BLaER1 (cell line): ENCODE results near the gene URB2.

Experiments
- H3K27ac ChIP-seq: shearing (Covaris generic); formaldehyde crosslinking; 2 replicates; pipeline ENCODE4 v1.8.1; 2022
- H3K27me3 ChIP-seq: shearing (Covaris generic); formaldehyde crosslinking; 2 replicates; pipeline ENCODE4 v1.8.1; 2022
- H3K36me3 ChIP-seq: shearing (Covaris generic); formaldehyde crosslinking; 2 replicates; pipeline ENCODE4 v1.8.1; 2022
- H3K4me1 ChIP-seq: shearing (Covaris generic); formaldehyde crosslinking; 2 replicates; pipeline ENCODE4 v1.8.1; 2022
- H3K4me2 ChIP-seq: shearing (Covaris generic); formaldehyde crosslinking; 2 replicates; pipeline ENCODE4 v1.8.1; 2022
- H3K4me3 ChIP-seq: shearing (Covaris generic); formaldehyde crosslinking; 2 replicates; pipeline ENCODE4 v1.8.1; 2022
- H3K9ac ChIP-seq: shearing (Covaris generic); formaldehyde crosslinking; 2 replicates; pipeline ENCODE4 v1.8.1; 2022
- H3K9me3 ChIP-seq: shearing (Covaris generic); formaldehyde crosslinking; 2 replicates; pipeline ENCODE4 v1.8.1; 2022
- H4K20me1 ChIP-seq: shearing (Covaris generic); formaldehyde crosslinking; 2 replicates; pipeline ENCODE4 v1.8.1; 2022
- Cebpa-rat ChIP-seq: shearing (Covaris generic); IDR thresholded peaks from 2 replicates; pipeline ENCODE4 v1.8.1; 2022

URB2 gene

DNA sequence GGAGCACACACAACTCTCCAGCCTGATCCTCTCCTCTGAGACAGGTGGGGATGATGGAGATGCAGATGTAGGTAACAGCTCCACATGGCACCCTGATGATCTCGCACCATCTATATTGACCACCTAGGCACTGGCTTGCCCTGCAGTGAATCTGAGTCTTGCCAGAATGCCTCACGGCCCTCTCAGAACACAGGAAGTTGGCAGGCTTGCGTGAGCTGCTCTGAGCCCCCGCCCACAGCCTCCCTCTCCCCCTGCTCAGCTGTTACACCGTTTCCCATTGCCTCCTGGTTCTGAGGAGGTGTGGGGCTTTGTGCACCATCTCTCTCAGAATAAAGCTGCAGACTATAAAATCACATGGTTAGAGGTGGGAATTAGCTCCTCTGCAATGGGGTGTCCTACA is 48.0 kb downstream of the URB2 start:
- no peaks in the 10 kb centered on the region for H4K20me1 ChIP-seq
- H3K9me3 ChIP-seq, result no peaks in the 10 kb centered on the region
- no peak for TF ChIP-seq Cebpa-rat
- peak overlapping the region; percentile 47 for H3K4me2 ChIP-seq
- H3K4me1 ChIP-seq, result peaks cover 10% of the 10 kb centered on the region
- no peak overlapping the region for H3K9ac ChIP-seq
- no peak overlapping the region for H3K4me3 ChIP-seq
- no peak overlapping the region for H3K27ac ChIP-seq
- no peaks in the 10 kb centered on the region for H3K27me3 ChIP-seq
- no peaks in the 10 kb centered on the region for H3K36me3 ChIP-seq

DNA sequence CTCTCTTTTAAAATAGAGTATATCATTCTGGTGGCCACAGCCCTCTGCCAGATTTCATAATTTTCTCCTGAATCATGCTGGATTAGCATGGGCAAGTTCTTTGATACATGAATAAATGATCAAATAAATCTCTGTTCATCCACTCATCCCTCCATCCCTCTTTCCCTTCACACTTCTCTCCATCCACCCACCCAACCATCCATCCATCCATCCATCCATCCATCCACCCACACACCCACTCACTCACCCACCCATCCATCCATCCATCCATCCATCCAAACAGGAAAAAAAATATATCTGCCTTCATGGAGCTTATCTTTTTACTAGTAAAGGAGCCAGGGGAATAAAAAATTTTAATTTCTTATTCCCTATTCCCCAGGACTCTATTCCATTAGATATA is 49.3 kb downstream of the URB2 start:
- peaks cover 8% of the 10 kb centered on the region; the same call in 1 of the 2 replicates for H3K9me3 ChIP-seq
- no peak overlapping the region for H3K4me3 ChIP-seq
- H3K36me3 ChIP-seq, result no peaks in the 10 kb centered on the region
- peaks cover 10% of the 10 kb centered on the region for H3K4me1 ChIP-seq
- H4K20me1 ChIP-seq, result no peaks in the 10 kb centered on the region
- H3K27ac ChIP-seq, result no peak overlapping the region
- H3K9ac ChIP-seq, result no peak overlapping the region
- no peaks in the 10 kb centered on the region for H3K27me3 ChIP-seq
- H3K4me2 ChIP-seq, result no peak overlapping the region
- TF ChIP-seq Cebpa-rat, result no peak

DNA sequence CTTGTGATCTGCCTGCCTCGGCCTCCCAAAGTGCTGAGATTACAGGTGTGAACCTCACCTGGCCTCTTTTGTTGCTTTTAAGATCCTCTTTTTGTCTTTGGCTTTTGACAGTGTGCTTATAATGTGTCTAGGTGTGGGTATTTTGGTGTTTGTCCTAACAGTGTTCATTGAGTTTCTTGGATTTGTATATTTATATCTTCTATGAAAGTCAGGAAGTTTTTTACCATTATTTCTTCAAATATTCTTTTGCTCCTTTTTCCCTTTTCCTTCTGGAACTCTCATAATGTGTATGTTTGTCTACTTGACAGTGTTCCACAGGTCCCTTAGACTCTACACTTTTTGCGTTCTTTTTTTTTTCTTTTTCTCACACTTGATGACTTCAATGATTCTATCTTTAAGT is 59.1 kb downstream of the URB2 start:
- no peak for TF ChIP-seq Cebpa-rat
- H3K9me3 ChIP-seq, result peaks cover 37% of the 10 kb centered on the region
- H3K36me3 ChIP-seq, result no peaks in the 10 kb centered on the region

DNA sequence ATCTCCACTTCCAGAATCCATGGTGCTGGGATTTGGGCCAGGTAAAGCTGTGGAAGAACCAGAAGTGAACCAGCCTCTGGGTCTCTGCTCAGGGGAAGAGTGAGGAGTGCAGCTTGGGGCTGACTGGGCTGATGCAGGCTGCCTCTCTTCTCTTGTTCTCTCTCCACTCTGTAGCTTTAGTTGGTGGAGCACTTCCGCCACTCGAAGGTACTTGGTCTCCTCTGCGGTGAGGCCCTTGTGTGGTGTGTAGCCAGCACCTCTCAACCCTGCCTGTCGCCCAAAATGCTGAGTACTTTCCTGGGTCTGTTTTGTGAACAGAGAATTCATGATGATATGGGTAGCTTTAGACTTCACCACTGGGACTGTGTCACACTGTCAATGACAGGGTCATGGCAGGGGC is 63.2 kb downstream of the URB2 start:
- Histone ChIP-seq H3K27me3 (no peaks in the 10 kb centered on the region), H3K4me3 (no peak overlapping the region), H3K9me3 (peaks cover 26% of the 10 kb centered on the region), H4K20me1 (no peaks in the 10 kb centered on the region), H3K4me2 (peak overlapping the region; percentile 97), H3K4me1 (peaks cover 75% of the 10 kb centered on the region), H3K36me3 (no peaks in the 10 kb centered on the region), H3K9ac (peak overlapping the region; percentile 87), H3K27ac (peak overlapping the region; percentile 99)
- no peak for TF ChIP-seq Cebpa-rat

More for the DNA sequence above, 59.1 kb downstream of the URB2 start:
- H3K27ac ChIP-seq, result no peak overlapping the region
- H3K4me3 ChIP-seq, result no peak overlapping the region
- H3K4me2 ChIP-seq, result no peak overlapping the region
- no peak overlapping the region for H3K9ac ChIP-seq
- no peaks in the 10 kb centered on the region for H3K27me3 ChIP-seq
- no peaks in the 10 kb centered on the region for H4K20me1 ChIP-seq
- H3K4me1 ChIP-seq, result peaks cover 35% of the 10 kb centered on the region

DNA sequence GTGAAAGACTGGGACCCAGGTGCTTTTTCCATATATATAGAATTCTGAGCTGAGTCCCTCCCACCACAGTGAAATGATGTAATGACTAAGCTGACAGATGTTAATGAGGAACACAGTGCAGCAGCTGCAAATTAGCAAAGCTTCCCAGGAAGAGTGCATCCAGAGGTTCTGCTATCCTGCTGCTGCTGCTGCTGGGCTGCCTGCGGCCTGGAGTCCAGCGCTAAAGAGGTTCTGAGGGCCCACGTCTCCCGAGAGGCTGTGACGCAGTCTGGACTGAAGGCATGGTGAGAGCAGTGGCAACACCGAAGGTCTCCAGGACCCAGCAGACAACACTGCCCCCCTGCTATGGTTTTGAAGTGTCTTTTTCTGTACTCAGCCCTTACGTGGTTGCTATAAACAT is 63.9 kb downstream of the URB2 start:
- Histone ChIP-seq H3K36me3 (no peaks in the 10 kb centered on the region), H3K4me2 (peak overlapping the region; percentile 97), H4K20me1 (no peaks in the 10 kb centered on the region), H3K27me3 (no peaks in the 10 kb centered on the region), H3K9ac (peak overlapping the region; percentile 87), H3K4me3 (no peak overlapping the region), H3K9me3 (peaks cover 20% of the 10 kb centered on the region), H3K27ac (peak overlapping the region; percentile 99), H3K4me1 (peaks cover 81% of the 10 kb centered on the region)
- no peak for TF ChIP-seq Cebpa-rat

DNA sequence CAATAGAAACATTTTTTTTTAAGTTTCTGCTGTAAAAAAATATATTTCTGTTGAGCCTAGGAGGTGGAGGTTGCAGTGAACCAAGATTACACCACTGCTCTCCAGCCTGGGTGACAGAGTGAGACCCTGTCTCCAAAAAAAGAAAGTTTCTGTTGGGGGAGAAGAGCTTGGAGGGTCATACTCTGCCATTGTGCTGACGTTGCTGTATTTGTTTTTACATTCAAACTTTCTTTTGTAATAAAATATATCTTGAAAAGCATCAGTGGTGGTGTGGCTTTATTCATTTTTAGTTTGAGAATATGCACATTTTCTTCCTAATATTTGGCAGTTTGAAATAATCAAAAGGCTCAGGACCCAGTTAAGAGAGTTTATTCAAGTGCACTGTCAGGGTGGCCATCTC is 64.6 kb downstream of the URB2 start:
- Histone ChIP-seq H3K36me3 (no peaks in the 10 kb centered on the region), H4K20me1 (no peaks in the 10 kb centered on the region), H3K4me1 (peaks cover 89% of the 10 kb centered on the region), H3K9ac (peak overlapping the region; percentile 87), H3K4me3 (no peak overlapping the region), H3K4me2 (peak overlapping the region; percentile 97), H3K9me3 (peaks cover 12% of the 10 kb centered on the region), H3K27ac (peak overlapping the region; percentile 99), H3K27me3 (no peaks in the 10 kb centered on the region)
- TF ChIP-seq Cebpa-rat, result no peak

DNA sequence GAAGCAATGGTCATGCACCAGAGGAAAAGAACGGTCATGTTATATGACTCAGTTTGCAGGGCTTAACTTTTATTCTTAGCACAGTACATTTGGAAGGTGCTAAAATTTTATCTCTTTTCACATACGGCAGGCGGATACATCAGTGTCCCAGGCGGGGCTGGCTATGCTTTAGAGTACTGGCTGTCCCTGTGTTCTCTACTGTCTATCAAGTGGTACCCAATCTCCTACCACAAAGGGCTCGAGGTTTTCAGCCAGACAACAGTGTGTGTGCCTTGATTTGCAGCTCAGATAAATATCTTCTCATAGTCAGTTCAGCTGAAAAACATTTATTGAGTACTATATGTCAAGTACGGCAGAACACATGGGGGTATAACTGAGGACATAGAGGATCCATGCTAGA is 65.3 kb downstream of the URB2 start:
- peak overlapping the region; percentile 99 for H3K27ac ChIP-seq
- no peaks in the 10 kb centered on the region for H3K27me3 ChIP-seq
- H3K9ac ChIP-seq, result peak overlapping the region; percentile 87
- H3K36me3 ChIP-seq, result no peaks in the 10 kb centered on the region
- H4K20me1 ChIP-seq, result no peaks in the 10 kb centered on the region
- peaks cover 5% of the 10 kb centered on the region for H3K9me3 ChIP-seq
- TF ChIP-seq Cebpa-rat, result no peak
- peaks cover 96% of the 10 kb centered on the region for H3K4me1 ChIP-seq
- peak overlapping the region; percentile 97 for H3K4me2 ChIP-seq
- peak overlapping the region; percentile 27; the same call in 1 of the 2 replicates for H3K4me3 ChIP-seq

DNA sequence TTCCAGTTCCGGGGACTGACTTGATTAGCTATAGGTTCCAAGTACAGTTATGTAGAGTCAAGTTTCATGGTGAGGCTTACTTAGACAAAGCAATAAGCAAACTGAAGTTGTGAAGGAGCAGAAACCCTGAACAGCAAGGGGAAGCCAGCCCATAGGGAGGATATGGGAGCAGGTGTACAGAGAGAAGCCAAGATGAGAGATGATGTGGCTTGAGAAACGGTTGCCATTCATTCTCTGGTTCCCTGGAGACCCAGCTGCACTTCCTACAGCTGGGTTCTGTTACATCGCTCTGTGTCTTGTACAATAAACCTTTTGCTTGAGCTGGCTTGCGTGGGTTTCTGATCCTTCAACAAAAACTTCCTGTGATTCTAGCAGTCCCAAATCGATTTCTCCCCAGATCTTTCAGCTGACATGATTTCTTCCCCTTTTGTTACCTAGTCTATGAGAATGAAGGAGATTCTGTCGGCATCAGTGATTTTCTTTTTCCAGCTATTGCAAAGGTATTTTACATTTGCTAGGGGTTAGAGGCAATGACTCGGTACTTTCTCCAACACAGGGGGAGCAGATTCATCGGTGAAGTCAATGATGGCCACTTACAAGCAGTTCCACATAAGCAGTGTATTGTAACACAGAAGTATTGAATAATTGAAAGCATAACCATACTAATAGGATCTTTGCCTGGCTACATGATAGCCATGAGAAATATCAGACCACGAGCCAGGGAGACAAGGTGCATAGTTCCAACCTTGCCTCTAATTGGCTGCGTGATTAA is 67.3 kb downstream of the URB2 start:
- H3K4me3 ChIP-seq, result peak overlapping the region; percentile 57
- H3K4me2 ChIP-seq, result peak overlapping the region; percentile 97
- peaks cover 98% of the 10 kb centered on the region for H3K4me1 ChIP-seq
- peak overlapping the region; percentile 87 for H3K9ac ChIP-seq
- no peaks in the 10 kb centered on the region for H3K9me3 ChIP-seq
- no peaks in the 10 kb centered on the region for H3K27me3 ChIP-seq
- TF ChIP-seq Cebpa-rat, result no peak
- no peaks in the 10 kb centered on the region for H4K20me1 ChIP-seq
- H3K27ac ChIP-seq, result peak overlapping the region; percentile 99
- H3K36me3 ChIP-seq, result no peaks in the 10 kb centered on the region

DNA sequence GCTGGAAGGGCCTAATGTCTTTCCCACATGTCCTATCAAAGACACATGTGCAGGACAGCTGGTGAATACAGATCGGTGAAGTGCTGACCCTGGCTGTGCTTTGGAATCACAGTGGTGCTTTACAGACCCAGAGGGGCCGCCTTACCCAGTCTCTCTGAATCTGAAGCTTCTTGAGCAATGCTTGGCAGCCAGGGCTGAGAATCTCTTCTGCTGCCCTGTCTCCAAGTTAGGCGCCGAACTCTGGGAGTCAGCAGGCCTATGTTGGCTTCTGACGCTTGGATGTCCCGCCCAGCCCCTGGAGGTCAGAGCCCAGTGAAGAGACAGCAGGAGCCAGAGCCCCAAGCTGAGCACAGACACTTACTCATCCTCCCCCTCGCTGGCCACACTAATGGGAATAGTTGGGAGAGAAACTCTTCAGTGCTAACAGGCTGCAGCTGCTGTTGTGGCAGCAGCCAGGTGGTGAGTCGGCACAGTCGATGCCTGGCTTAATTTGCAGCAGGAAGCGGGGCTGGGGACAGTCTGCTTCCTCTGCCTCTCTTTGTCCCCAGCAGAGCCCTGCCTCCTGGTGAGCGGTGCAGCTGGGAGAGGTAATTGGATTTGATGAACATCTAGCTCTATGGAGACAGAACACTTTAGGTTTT is 68.1 kb downstream of the URB2 start:
- no peaks in the 10 kb centered on the region for H4K20me1 ChIP-seq
- H3K9me3 ChIP-seq, result no peaks in the 10 kb centered on the region
- H3K9ac ChIP-seq, result peak overlapping the region; percentile 87
- peak overlapping the region; percentile 99 for H3K27ac ChIP-seq
- no peaks in the 10 kb centered on the region for H3K27me3 ChIP-seq
- TF ChIP-seq Cebpa-rat, result no peak
- peak overlapping the region; percentile 97 for H3K4me2 ChIP-seq
- H3K4me1 ChIP-seq, result peaks cover 98% of the 10 kb centered on the region
- H3K4me3 ChIP-seq, result peak overlapping the region; percentile 48
- H3K36me3 ChIP-seq, result no peaks in the 10 kb centered on the region

DNA sequence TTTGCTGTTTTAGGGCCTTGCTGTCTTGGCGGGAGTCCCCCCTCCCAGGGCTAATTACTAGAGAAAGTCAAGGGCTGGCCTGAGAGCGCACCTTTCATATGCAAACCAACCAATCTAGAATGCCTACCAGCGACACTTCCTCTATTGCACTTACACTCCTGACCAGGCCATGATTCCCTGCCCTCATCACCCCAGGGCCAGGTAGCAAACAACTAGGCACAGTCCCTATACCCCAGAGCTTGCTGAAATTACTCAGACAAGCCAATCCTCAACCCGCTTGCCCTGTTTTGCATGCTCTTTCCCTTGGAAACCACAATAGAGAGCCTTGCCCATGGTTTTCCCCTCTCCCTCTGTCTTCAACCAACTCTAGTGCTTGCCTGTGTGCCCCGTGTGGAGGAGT is 70.3 kb downstream of the URB2 start:
- Histone ChIP-seq H3K4me1 (peaks cover 92% of the 10 kb centered on the region), H3K9ac (peak overlapping the region; percentile 87), H3K36me3 (no peaks in the 10 kb centered on the region), H3K4me3 (no peak overlapping the region), H4K20me1 (no peaks in the 10 kb centered on the region), H3K27me3 (no peaks in the 10 kb centered on the region), H3K27ac (peak overlapping the region; percentile 99), H3K9me3 (peaks cover 2% of the 10 kb centered on the region; the same call in 1 of the 2 replicates), H3K4me2 (peak overlapping the region; percentile 97)
- TF ChIP-seq Cebpa-rat, result no peak
